Mesenchymal stem cell (in vitro differentiated cells and primary cell): ENCODE data around the gene HAT1.
A peak's percentile ranks its signal among the peaks of the same experiment; 100 is the strongest.

Experiments
- DNase-seq: peaks from one replicate; pipeline ENCODE4 v3.0.0-alpha.2; 2013
- H2AFZ ChIP-seq: one replicate; pipeline ENCODE4 v1.6.1; 2013; ENCODE audit warnings: low read depth, mild to moderate bottlenecking, control low read depth, inconsistent platforms, low read length, moderate library complexity
- H2AK5ac ChIP-seq: 2 replicates; pipeline ENCODE4 v1.6.1; 2013; ENCODE audit warnings: low read length, moderate library complexity, mild to moderate bottlenecking, inconsistent platforms; ENCODE audit not compliant: severe bottlenecking
- H2BK120ac ChIP-seq: one replicate; pipeline ENCODE4 v1.6.1; 2013; ENCODE audit warnings: low read depth, mild to moderate bottlenecking, inconsistent platforms, low read length, moderate library complexity
- H2BK12ac ChIP-seq, 2 experiments: one replicate each; pipeline ENCODE4 v1.6.1; 2013; ENCODE audit warnings: inconsistent platforms in 2 of 2, low read length in 2 of 2, mild to moderate bottlenecking in 2 of 2, moderate library complexity in 2 of 2, control low read depth in 1 of 2
- H2BK15ac ChIP-seq: one replicate; pipeline ENCODE4 v1.6.1; 2013; ENCODE audit warnings: mild to moderate bottlenecking, low read depth, inconsistent platforms; ENCODE audit not compliant: poor library complexity, severe bottlenecking
- H2BK5ac ChIP-seq: 2 replicates; pipeline ENCODE4 v1.6.1; 2013; ENCODE audit warnings: low read depth, mild to moderate bottlenecking, low read length, control low read depth, inconsistent platforms; ENCODE audit not compliant: poor library complexity, severe bottlenecking
- H3K14ac ChIP-seq, 2 experiments: one replicate each; pipeline ENCODE4 v1.6.1; 2013; ENCODE audit warnings: inconsistent platforms in 2 of 2, low read length in 2 of 2, control low read depth in 1 of 2, mild to moderate bottlenecking in 1 of 2, moderate library complexity in 1 of 2
- H3K18ac ChIP-seq, 2 experiments: one replicate each; pipeline ENCODE4 v1.6.1; 2013; ENCODE audit warnings: inconsistent platforms in 2 of 2, low read length in 2 of 2, control low read depth in 1 of 2, low read depth in 1 of 2, mild to moderate bottlenecking in 1 of 2
- H3K23ac ChIP-seq, 2 experiments: one replicate each; pipeline ENCODE4 v1.6.1; 2013; ENCODE audit warnings: inconsistent platforms in 2 of 2, low read length in 2 of 2, mild to moderate bottlenecking in 2 of 2, moderate library complexity in 2 of 2, control low read depth in 1 of 2
- H3K27ac ChIP-seq: 2 replicates; pipeline ENCODE4 v1.5.1; 2013; ENCODE audit warnings: mild to moderate bottlenecking, moderate library complexity, low read length, control low read depth, inconsistent platforms; ENCODE audit not compliant: poor library complexity, severe bottlenecking
- H3K27me3 ChIP-seq, 2 experiments: 2 replicates each; pipeline versions ENCODE4 v1.6.1 to v1.7.0; 2013; ENCODE audit warnings: low read length in 2 of 2, mild to moderate bottlenecking in 2 of 2, moderate library complexity in 2 of 2, control low read depth in 1 of 2, inconsistent platforms in 1 of 2; ENCODE audit not compliant: control insufficient read depth in 1 of 2, insufficient read depth in 1 of 2
- H3K36me3 ChIP-seq, 2 experiments: 2 replicates each; pipeline versions ENCODE4 v1.6.1 to v1.7.0; 2013; ENCODE audit warnings: low read length in 2 of 2, control low read depth in 1 of 2, inconsistent platforms in 1 of 2, low read depth in 1 of 2, mild to moderate bottlenecking in 1 of 2; ENCODE audit not compliant: insufficient read depth in 2 of 2, control insufficient read depth in 1 of 2
- H3K4ac ChIP-seq, 2 experiments: one replicate each; pipeline ENCODE4 v1.6.1; 2013; ENCODE audit warnings: inconsistent platforms in 2 of 2, low read length in 2 of 2, mild to moderate bottlenecking in 2 of 2, moderate library complexity in 2 of 2, control low read depth in 1 of 2, low read depth in 1 of 2
- H3K4me1 ChIP-seq: 2 replicates; pipeline ENCODE4 v1.6.1; 2013; ENCODE audit warnings: low read depth, low read length, control low read depth; ENCODE audit not compliant: control insufficient read depth, insufficient read depth
- H3K4me2 ChIP-seq: 2 replicates; pipeline ENCODE4 v1.6.1; 2013; ENCODE audit warnings: low read length, mild to moderate bottlenecking, inconsistent platforms; ENCODE audit not compliant: poor library complexity, severe bottlenecking
- H3K4me3 ChIP-seq, 2 experiments: 2 replicates each; pipeline versions ENCODE4 v1.5.1 to v1.7.0; 2013; ENCODE audit warnings: low read length in 2 of 2, mild to moderate bottlenecking in 2 of 2, control low read depth in 1 of 2, low read depth in 1 of 2; ENCODE audit not compliant: insufficient read depth in 1 of 2
- H3K79me1 ChIP-seq: replicated peaks from 2 replicates; pipeline ENCODE4 v1.6.1; 2013; ENCODE audit warnings: mild to moderate bottlenecking, control low read depth, low read length, inconsistent platforms; ENCODE audit not compliant: poor library complexity, severe bottlenecking
- H3K9ac ChIP-seq: 2 replicates; pipeline ENCODE4 v1.7.0; 2013; ENCODE audit warnings: mild to moderate bottlenecking, low read length, moderate library complexity
- H3K9me3 ChIP-seq: 2 replicates; pipeline ENCODE4 v1.7.0; 2013; ENCODE audit warnings: mild to moderate bottlenecking, low read length; ENCODE audit not compliant: control insufficient read depth
- H4K8ac ChIP-seq: one replicate; pipeline ENCODE4 v1.6.1; 2013; ENCODE audit warnings: inconsistent platforms, mild to moderate bottlenecking, low read length, moderate library complexity
- H4K91ac ChIP-seq: one replicate; pipeline ENCODE4 v1.6.1; 2013; ENCODE audit warnings: mild to moderate bottlenecking, low read length, inconsistent platforms
- WGBS: methylation state at CpG from one replicate; pipeline ENCODE4 v1.1.7; 2013; ENCODE audit warnings: mixed read lengths; 5-methylcytosine and 5-hydroxymethylcytosine counted together

The HAT1 gene

DNA sequence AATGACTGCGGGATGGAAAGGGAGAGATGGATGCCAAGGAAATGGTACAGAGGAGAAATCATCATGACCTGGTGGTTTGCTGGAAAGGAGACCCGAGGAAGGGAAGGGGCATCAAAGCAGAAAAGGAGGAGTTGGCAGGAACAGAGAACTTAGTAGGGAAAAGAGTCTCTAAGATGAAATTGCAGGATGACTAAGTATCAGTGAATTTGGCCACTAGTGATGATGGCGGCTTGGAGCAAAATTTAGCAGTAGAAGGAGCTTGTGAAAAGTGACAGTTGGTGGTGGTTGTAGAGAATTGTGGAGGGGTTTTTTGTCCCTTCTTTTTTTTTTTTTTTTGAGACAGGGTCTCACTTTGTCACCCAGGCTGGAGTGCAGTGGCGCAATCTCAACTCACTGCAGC lies 87.6 kb downstream of the HAT1 start:
- no peak overlapping the region for H2BK120ac ChIP-seq
- no peak overlapping the region for H2AK5ac ChIP-seq
- H3K36me3 ChIP-seq, result no peaks in the 10 kb centered on the region
- H3K4me1 ChIP-seq, result peaks cover 3% of the 10 kb centered on the region
- no peak overlapping the region for H3K4me3 ChIP-seq
- no peak overlapping the region for H3K18ac ChIP-seq
- H3K79me1 ChIP-seq, result peaks cover 11% of the 10 kb centered on the region
- no peak overlapping the region for H2BK5ac ChIP-seq
- no peak overlapping the region for H3K9ac ChIP-seq
- H2BK12ac ChIP-seq, result no peak overlapping the region
- no peak overlapping the region for H2BK15ac ChIP-seq
- no peak overlapping the region for H4K91ac ChIP-seq
- no peak overlapping the region for H3K4me2 ChIP-seq
- H3K4ac ChIP-seq, result no peak overlapping the region
- H3K27ac ChIP-seq, result no peak overlapping the region
- no peaks in the 10 kb centered on the region for H3K27me3 ChIP-seq
- no peak overlapping the region for H3K23ac ChIP-seq
- no peak overlapping the region for H3K14ac ChIP-seq
- H3K9me3 ChIP-seq, result no peaks in the 10 kb centered on the region
- WGBS, result 99% methylated on average over 3 of the region's 4 CpGs
- no peak overlapping the region for H4K8ac ChIP-seq
- no peak for DNase-seq
- H2AFZ ChIP-seq, result no peak overlapping the region

DNA sequence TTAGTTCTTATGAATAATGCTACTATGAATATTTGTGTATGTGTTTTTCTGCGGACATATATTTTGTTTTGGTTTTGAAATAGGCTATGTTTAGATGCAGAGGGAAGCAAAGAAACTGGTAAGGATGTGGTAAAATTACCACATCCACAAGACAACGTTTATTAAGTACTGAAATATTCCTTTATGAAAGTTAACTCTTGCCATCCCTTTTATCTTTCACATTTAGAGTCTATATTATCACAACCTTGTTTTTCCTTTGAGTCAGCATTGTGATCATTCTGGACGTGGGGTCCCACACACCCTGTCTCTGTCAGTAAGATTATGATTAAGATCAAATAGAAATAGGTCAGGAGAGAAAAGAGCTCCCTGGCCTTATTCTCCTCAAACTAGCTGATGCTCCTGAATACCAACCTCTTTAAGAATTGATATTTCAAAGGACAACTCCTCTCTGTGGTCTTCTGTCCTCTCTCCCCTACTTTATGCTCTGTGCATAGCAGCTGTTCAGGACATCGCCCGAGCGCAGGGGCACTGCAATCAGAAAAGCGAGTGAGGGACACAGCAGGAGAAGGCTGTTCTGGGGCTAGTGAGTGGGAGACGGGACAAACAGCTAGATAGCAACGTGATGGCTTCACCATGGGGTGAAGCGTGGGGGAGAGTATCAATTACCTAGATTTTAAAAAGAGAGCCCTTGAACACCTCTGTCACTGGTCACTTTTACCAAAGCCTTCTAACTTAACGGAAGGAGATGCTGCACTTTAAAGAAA lies 89.7 kb downstream of the HAT1 start:
- Histone ChIP-seq H2BK5ac (no peak overlapping the region), H3K9me3 (no peaks in the 10 kb centered on the region), H3K4me3 (no peak overlapping the region), H2AFZ (no peak overlapping the region), H2AK5ac (no peak overlapping the region), H3K4me1 (peaks cover 3% of the 10 kb centered on the region), H3K14ac (no peak overlapping the region), H3K9ac (no peak overlapping the region), H3K27me3 (no peaks in the 10 kb centered on the region), H3K36me3 (no peaks in the 10 kb centered on the region), H3K27ac (no peak overlapping the region), H2BK12ac (no peak overlapping the region), H2BK120ac (no peak overlapping the region), H3K4me2 (no peak overlapping the region), H3K4ac (no peak overlapping the region), H3K18ac (no peak overlapping the region), H4K91ac (no peak overlapping the region), H3K23ac (no peak overlapping the region), H3K79me1 (peaks cover 13% of the 10 kb centered on the region), H4K8ac (peak overlapping the region; percentile 36), H2BK15ac (no peak overlapping the region)
- 90% methylated on average over 5 of the region's 11 CpGs for WGBS
- no peak for DNase-seq

DNA sequence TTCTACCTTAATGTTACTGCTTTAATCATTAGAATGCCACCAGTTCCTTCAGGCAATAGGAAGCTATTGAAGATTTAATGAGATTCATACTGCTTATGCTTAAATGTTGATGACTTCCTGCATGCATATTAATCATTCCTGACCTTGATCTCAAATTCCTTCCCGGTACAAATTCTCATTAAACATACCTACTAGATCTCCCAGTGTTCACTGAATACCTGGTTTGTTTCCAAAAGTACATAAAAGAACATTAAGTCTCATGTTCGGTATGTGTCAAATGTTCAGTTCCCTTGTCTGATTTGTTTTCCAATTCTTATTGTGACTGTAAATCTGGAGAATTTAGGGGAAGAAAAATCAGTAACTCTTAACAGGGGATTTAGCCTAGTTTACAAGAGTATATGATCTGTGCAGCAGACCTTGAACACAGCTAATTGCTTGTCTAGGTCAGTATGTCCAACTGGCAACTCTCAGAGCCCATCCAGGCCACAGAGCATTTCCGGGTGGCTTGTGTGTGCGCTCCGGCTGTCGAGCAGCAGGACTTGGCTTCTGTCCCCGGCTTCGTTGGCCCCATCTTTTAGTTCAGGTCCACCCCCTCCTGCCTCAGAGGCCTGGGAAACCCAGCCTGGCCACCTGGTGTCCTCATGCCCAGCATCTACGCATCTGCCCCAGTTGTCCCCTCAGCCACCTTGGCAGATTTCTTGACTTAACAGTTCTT lies 90.6 kb downstream of the HAT1 start:
- Histone ChIP-seq H2BK15ac (no peak overlapping the region), H2AK5ac (no peak overlapping the region), H3K14ac (no peak overlapping the region), H3K23ac (no peak overlapping the region), H4K91ac (no peak overlapping the region), H3K4ac (no peak overlapping the region), H3K79me1 (peaks cover 13% of the 10 kb centered on the region), H3K36me3 (no peaks in the 10 kb centered on the region), H2BK5ac (no peak overlapping the region), H3K4me3 (no peak overlapping the region), H2AFZ (no peak overlapping the region), H3K27ac (no peak overlapping the region), H2BK12ac (no peak overlapping the region), H3K4me1 (peaks cover 3% of the 10 kb centered on the region), H3K27me3 (no peaks in the 10 kb centered on the region), H4K8ac (no peak overlapping the region), H3K4me2 (no peak overlapping the region), H2BK120ac (no peak overlapping the region), H3K9ac (no peak overlapping the region), H3K9me3 (no peaks in the 10 kb centered on the region), H3K18ac (no peak overlapping the region)
- WGBS, result 77% methylated on average over 9 of the region's 9 CpGs
- DNase-seq, result no peak

DNA sequence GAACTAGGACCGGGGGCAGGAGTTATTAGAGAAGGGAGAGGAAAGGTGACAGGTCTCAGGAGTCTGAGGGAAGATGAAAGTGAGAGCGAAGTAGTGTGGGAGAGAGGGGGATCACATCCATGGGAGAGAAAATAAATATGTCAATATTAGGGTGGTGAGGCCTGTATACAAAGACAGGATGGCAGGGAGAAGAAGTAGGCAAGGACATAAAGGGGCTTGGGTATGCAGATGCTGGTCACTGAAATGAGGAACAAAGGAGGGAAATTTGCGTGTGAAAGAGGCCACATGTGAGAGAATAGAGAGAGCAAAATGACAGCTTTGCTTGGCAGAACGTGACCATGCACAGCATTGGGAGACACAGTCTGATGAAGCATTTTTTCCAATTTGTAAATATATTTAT lies 91.1 kb downstream of the HAT1 start:
- Histone ChIP-seq H3K18ac (no peak overlapping the region), H3K27ac (no peak overlapping the region), H3K23ac (no peak overlapping the region), H2BK15ac (no peak overlapping the region), H3K36me3 (no peaks in the 10 kb centered on the region), H2BK120ac (no peak overlapping the region), H2BK5ac (no peak overlapping the region), H3K4me2 (no peak overlapping the region), H2AFZ (no peak overlapping the region), H3K79me1 (peaks cover 13% of the 10 kb centered on the region), H3K4me1 (peaks cover 3% of the 10 kb centered on the region), H3K9me3 (no peaks in the 10 kb centered on the region), H4K8ac (no peak overlapping the region), H3K9ac (no peak overlapping the region), H3K27me3 (no peaks in the 10 kb centered on the region), H4K91ac (no peak overlapping the region), H2BK12ac (no peak overlapping the region), H3K4me3 (no peak overlapping the region), H2AK5ac (no peak overlapping the region), H3K14ac (no peak overlapping the region), H3K4ac (no peak overlapping the region)
- WGBS, result 68% methylated on average over 3 of the region's 4 CpGs
- DNase-seq, result no peak
